GM19468 (cell line): ENCODE measurements around the gene HS3ST3A1.

Experiments
- ATAC-seq: cut with Tn5 transposase; IDR thresholded peaks from one replicate; pipeline ENCODE4 v1.9.1; 2021; ENCODE audit warnings: mild to moderate bottlenecking, moderate library complexity, moderate number of reproducible peaks; ENCODE audit not compliant: unreplicated experiment; ENCODE audit errors: extremely low read depth

The HS3ST3A1 gene

GRCh38 chr17:13599168-13599577 is 2.6 kb downstream of the HS3ST3A1 start:
- no peak for ATAC-seq

GRCh38 chr17:13598353-13599167 is 3.2 kb downstream of the HS3ST3A1 start:
- ATAC-seq: no peak

- no peak for ATAC-seq
Measured at GRCh38 chr17:13597723-13598347, 3.9 kb downstream of the HS3ST3A1 start.

- no peak for ATAC-seq
Measured at GRCh38 chr17:13596241-13596923, 5.3 kb downstream of the HS3ST3A1 start.

- ATAC-seq: no peak
Measured at GRCh38 chr17:13595599-13595899, 6.2 kb downstream of the HS3ST3A1 start.

GRCh38 chr17:13594762-13595598 is 6.7 kb downstream of the HS3ST3A1 start:
- no peak for ATAC-seq

GRCh38 chr17:13594310-13594709 is 7.4 kb downstream of the HS3ST3A1 start:
- ATAC-seq: no peak

GRCh38 chr17:13593757-13594156 is 8.0 kb downstream of the HS3ST3A1 start:
- no peak for ATAC-seq

- ATAC-seq: no peak
Measured at GRCh38 chr17:13593021-13593751, 8.5 kb downstream of the HS3ST3A1 start.

- no peak for ATAC-seq
Measured at GRCh38 chr17:13592427-13592826, 9.3 kb downstream of the HS3ST3A1 start.

- ATAC-seq: no peak
Measured at GRCh38 chr17:13590441-13590840, 11.3 kb downstream of the HS3ST3A1 start.

- ATAC-seq: no peak
Measured at GRCh38 chr17:13589658-13590057, 12.1 kb downstream of the HS3ST3A1 start.

- no peak for ATAC-seq
Measured at GRCh38 chr17:13587487-13588338, 14.0 kb downstream of the HS3ST3A1 start.

- no peak for ATAC-seq
Measured at GRCh38 chr17:13584701-13585080, 17.0 kb downstream of the HS3ST3A1 start.

- no peak for ATAC-seq
Measured at GRCh38 chr17:13583996-13584700, 17.6 kb downstream of the HS3ST3A1 start.

- no peak for ATAC-seq
Measured at GRCh38 chr17:13582776-13583547, 18.8 kb downstream of the HS3ST3A1 start.

- no peak for ATAC-seq
Measured at GRCh38 chr17:13581925-13582324, 19.8 kb downstream of the HS3ST3A1 start.

GRCh38 chr17:13580790-13581189 is 20.9 kb downstream of the HS3ST3A1 start:
- no peak for ATAC-seq
